HFFc6 (cell line): ENCODE data around the gene NELL2. TPM values are rescaled to one million over a fixed set of nuclear protein-coding genes. Genes with fewer than 3 reads are reported as not detected.

ENCODE experiments used
- DNase-seq: peaks from one replicate; pipeline ENCODE4 v3.0.0-alpha.2; 2018
- H3K27ac Mint-ChIP-seq: 2 replicates; pipeline ENCODE4 v1.8.0; 2020; ENCODE audit warnings: mild to moderate bottlenecking, mixed read lengths
- H3K27me3 Mint-ChIP-seq: 2 replicates; pipeline ENCODE4 v1.8.0; 2021; ENCODE audit warnings: mild to moderate bottlenecking, moderate library complexity, mixed read lengths; ENCODE audit not compliant: insufficient read depth
- H3K36me3 Mint-ChIP-seq: 2 replicates; pipeline ENCODE4 v1.8.0; 2021; ENCODE audit warnings: low read depth, mixed read lengths
- H3K4me1 Mint-ChIP-seq: 2 replicates; pipeline ENCODE4 v1.8.0; 2020; ENCODE audit warnings: low read depth, mixed read lengths
- H3K4me3 Mint-ChIP-seq: 2 replicates; pipeline ENCODE4 v1.8.0; 2020; ENCODE audit warnings: mild to moderate bottlenecking, moderate library complexity, mixed read lengths
- H3K9me3 Mint-ChIP-seq: 2 replicates; pipeline ENCODE4 v1.8.0; 2020; ENCODE audit warnings: mild to moderate bottlenecking, mixed read lengths
- total RNA-seq, 6 experiments: library from RNA; stranded (reverse); fragmentation: NEBNext Ultra II Directional; extraction: Animal tissue kit (Norgen Biotek cat#: 25700); gene quantifications; 2 replicates in 1 of 6; 3 replicates in 5 of 6; pipeline ENCODE4 v1.2.3, GENCODE V29; 2021
- TF ChIP-seq, protein P1 (sequence below): fragments of 200-600 bp; sonication (generic); IDR thresholded peaks from 2 replicates; pipeline ENCODE4 v1.5.0; 2021; ENCODE audit warnings: antibody characterized with exemption, mild to moderate bottlenecking

NELL2 gene
- total RNA-seq, 6 experiments from 2014 or later = not detected

DNA sequence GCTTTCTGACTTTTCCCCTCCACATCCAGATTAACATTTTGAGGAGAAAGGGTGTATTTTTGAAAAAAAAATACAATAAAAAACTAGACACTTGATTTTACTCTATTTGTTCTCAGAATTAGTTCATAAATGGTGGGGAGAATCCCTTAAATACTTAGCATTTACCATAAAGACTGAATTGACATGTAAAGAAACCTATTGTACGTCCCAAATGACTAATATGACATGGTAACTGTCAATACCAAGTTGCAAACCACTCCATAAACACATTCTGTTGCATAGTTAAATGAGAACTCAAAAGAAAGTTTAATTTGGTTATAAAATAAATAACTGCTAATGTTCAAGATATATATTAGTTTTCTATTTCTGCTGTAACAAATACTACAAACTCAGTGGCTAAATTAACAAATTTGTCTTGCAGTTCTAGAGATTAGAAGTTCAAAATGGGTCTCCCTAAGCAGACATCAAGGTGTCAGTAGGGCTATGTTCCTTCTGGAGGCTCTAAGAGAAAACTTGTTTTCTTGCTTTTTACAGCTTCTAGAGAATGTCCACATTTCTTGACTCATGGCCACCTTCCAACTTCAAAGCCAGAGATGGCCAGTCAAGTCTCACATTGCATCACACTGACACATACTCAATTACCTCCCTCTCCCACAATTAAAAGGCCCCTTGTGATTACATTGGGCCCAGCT is 16.0 kb downstream of the NELL2 start:
- Mint-ChIP-seq H3K9me3 (peaks cover 47% of the 10 kb centered on the region), H3K27ac (no peak overlapping the region), H3K36me3 (no peaks in the 10 kb centered on the region), H3K4me1 (no peaks in the 10 kb centered on the region), H3K4me3 (no peak overlapping the region), H3K27me3 (no peaks in the 10 kb centered on the region; the same call in 1 of the 2 replicates)
- TF ChIP-seq, protein P1, sequence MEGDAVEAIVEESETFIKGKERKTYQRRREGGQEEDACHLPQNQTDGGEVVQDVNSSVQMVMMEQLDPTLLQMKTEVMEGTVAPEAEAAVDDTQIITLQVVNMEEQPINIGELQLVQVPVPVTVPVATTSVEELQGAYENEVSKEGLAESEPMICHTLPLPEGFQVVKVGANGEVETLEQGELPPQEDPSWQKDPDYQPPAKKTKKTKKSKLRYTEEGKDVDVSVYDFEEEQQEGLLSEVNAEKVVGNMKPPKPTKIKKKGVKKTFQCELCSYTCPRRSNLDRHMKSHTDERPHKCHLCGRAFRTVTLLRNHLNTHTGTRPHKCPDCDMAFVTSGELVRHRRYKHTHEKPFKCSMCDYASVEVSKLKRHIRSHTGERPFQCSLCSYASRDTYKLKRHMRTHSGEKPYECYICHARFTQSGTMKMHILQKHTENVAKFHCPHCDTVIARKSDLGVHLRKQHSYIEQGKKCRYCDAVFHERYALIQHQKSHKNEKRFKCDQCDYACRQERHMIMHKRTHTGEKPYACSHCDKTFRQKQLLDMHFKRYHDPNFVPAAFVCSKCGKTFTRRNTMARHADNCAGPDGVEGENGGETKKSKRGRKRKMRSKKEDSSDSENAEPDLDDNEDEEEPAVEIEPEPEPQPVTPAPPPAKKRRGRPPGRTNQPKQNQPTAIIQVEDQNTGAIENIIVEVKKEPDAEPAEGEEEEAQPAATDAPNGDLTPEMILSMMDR = no peak
- no peak for DNase-seq

DNA sequence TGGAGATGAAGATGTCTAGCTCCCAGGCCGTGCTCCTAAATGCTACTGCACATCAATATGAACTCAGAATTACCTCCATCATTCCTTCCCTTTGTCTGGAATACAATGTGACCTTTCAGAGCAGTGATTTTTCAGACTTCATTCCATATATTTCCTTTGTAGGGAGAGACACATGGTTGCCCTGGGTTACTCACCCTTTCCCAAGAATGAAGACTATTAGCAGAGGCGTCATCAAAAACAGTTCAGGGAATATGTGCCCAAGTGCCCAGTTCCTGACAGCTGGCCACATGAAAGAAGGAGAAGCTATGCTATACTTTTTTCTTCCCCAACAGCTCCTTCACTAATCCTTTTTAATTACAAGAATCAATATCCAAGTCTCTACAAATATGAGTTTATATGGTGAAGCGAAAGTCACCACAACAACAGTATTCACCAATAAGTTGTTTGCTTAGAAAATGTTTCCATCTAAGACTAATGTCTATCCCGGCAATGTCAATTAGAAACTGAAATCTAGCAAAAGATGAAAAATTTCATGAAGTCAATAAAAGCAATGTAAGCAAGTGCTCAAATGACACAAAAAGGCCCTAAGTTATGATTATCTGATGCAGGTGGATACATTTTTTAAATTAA is 17.8 kb downstream of the NELL2 start:
- no peaks in the 10 kb centered on the region for H3K4me1 Mint-ChIP-seq
- H3K4me3 Mint-ChIP-seq = no peak overlapping the region

DNA sequence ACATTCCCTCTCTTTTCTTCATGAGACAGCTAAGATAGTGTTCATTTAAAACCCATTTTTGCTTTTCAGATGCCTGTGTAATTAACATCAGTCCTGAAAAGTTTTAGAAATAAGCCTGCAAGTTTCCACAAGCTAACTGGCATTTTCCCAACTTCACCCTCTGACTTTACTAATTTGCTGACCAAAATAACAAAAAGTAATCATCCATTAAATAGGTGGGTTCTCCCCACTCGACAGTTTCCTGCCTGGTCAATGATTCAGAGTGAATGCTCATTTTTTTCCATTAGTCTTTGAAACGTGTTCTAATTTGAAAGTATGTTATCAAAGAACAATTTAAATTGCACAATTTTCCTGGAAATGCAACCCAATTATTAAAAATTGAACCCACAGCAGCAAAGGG is 23.6 kb downstream of the NELL2 start:
- no peaks in the 10 kb centered on the region for H3K4me1 Mint-ChIP-seq
- TF ChIP-seq, protein P1 = no peak
- H3K27me3 Mint-ChIP-seq = no peaks in the 10 kb centered on the region; the same call in 1 of the 2 replicates
- H3K27ac Mint-ChIP-seq = no peak overlapping the region
- H3K36me3 Mint-ChIP-seq = no peaks in the 10 kb centered on the region
- no peak for DNase-seq
- peaks cover 30% of the 10 kb centered on the region for H3K9me3 Mint-ChIP-seq
- no peak overlapping the region for H3K4me3 Mint-ChIP-seq

More for the DNA sequence above, 17.8 kb downstream of the NELL2 start:
- DNase-seq = no peak
- H3K36me3 Mint-ChIP-seq = no peaks in the 10 kb centered on the region
- H3K9me3 Mint-ChIP-seq = peaks cover 47% of the 10 kb centered on the region
- TF ChIP-seq, protein P1 = no peak
- no peaks in the 10 kb centered on the region; the same call in 1 of the 2 replicates for H3K27me3 Mint-ChIP-seq
- no peak overlapping the region for H3K27ac Mint-ChIP-seq

DNA sequence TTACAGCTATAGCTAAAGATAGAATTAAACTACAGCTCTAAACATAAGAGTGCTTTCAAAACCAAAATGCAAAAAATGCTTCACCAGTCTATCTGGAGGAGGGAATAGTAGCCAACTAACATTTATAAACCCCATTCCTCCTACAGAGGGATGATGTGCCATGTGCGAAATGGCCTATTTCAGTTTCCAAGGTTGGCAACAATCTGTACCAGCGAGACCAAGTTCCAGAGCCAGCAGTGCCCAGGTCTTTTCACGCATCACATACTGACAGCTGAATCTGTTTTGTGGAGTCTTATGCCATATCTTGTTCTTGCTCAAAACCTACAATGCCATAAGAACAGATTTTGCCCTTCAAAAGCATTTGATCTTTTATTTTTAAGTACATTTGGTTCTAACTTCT is 24.5 kb downstream of the NELL2 start:
- Mint-ChIP-seq H3K9me3 (peaks cover 25% of the 10 kb centered on the region), H3K36me3 (no peaks in the 10 kb centered on the region), H3K27ac (no peak overlapping the region), H3K4me1 (no peaks in the 10 kb centered on the region), H3K27me3 (no peaks in the 10 kb centered on the region; the same call in 1 of the 2 replicates), H3K4me3 (no peak overlapping the region)
- TF ChIP-seq, protein P1 = no peak
- no peak for DNase-seq

DNA sequence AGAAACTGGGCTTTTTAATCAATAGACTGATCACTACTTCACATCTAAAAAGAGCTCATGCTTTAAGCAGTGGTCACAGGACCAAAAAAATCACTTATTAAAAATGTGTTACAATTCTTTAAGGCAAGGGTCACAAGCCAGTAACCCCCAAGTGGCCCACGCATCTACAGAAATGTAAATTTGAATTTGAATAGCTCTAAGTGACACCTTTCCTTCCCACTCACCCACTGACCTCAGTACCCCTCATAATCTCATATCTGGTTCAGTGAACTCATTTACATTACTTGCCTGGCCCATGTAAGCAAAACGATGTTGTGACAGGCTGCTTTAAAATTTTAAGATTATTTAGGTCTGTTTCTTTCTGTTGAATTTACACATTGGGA is 27.4 kb downstream of the NELL2 start:
- Mint-ChIP-seq H3K36me3 (no peaks in the 10 kb centered on the region), H3K4me1 (no peaks in the 10 kb centered on the region), H3K27ac (no peak overlapping the region), H3K9me3 (peaks cover 18% of the 10 kb centered on the region), H3K27me3 (no peaks in the 10 kb centered on the region), H3K4me3 (no peak overlapping the region)
- TF ChIP-seq, protein P1 = no peak
- no peak for DNase-seq
